HG02642 (cell line): ENCODE measurements around the gene ZNF543.
"Not testable (repeated sequence)": the region's sequence is repeated elsewhere in the genome, so short reads cannot be mapped to it uniquely, and the experiment has no call there.

Experiments used
- ATAC-seq: cut with Tn5 transposase; IDR thresholded peaks from one replicate; pipeline ENCODE4 v1.9.1; 2021; ENCODE audit warnings: mild to moderate bottlenecking; ENCODE audit not compliant: unreplicated experiment, poor library complexity

ZNF543 gene

GRCh38 chr19:57317503-57317902 is 2.8 kb upstream of the ZNF543 start:
- no peak for ATAC-seq

GRCh38 chr19:57319869-57320179 is 448 bp upstream of the ZNF543 start:
- no peak for ATAC-seq

GRCh38 chr19:57321116-57321515 is 844 bp downstream of the ZNF543 start:
- ATAC-seq = no peak

GRCh38 chr19:57321751-57322150 is 1.5 kb downstream of the ZNF543 start:
- no peak for ATAC-seq

- ATAC-seq = no peak
These were observed 4.7 kb downstream of the ZNF543 start for GRCh38 chr19:57324992-57325391.

- ATAC-seq = no peak
These were observed 7.7 kb downstream of the ZNF543 start for GRCh38 chr19:57327993-57328392.

- ATAC-seq = no peak
These were observed 13.9 kb downstream of the ZNF543 start for GRCh38 chr19:57334191-57334590.

- no peak for ATAC-seq
These were observed 18.6 kb downstream of the ZNF543 start for GRCh38 chr19:57338877-57339276.

- ATAC-seq = no peak
These were observed 22.3 kb downstream of the ZNF543 start for GRCh38 chr19:57342582-57342981.

- no peak for ATAC-seq
These were observed 27.9 kb downstream of the ZNF543 start for GRCh38 chr19:57348136-57348535.

- ATAC-seq = peak; percentile 98
These were observed 30.9 kb downstream of the ZNF543 start, which contains the start of gene ZNF304 for GRCh38 chr19:57350877-57351805. Gene ZNF304, plus strand, starts transcription at chr19:57351271. Its CDS starts 394 bp downstream, at chr19:57351665.

GRCh38 chr19:57351867-57352266 is 31.6 kb downstream of the ZNF543 start:
- no peak for ATAC-seq

GRCh38 chr19:57355916-57356315 is 35.6 kb downstream of the ZNF543 start:
- no peak for ATAC-seq

- ATAC-seq = no peak
These were observed 37.1 kb downstream of the ZNF543 start for GRCh38 chr19:57357406-57357805.

- no peak for ATAC-seq
These were observed 39.0 kb downstream of the ZNF543 start for GRCh38 chr19:57359300-57359699.

GRCh38 chr19:57362419-57362818 is 42.1 kb downstream of the ZNF543 start:
- no peak for ATAC-seq

- peak; percentile 94 for ATAC-seq
These were observed 42.9 kb downstream of the ZNF543 start, which contains the start of the genes TRAPPC2B and ZNF547 for GRCh38 chr19:57362997-57363687. Gene TRAPPC2B, plus strand, starts transcription at chr19:57363551. Its CDS starts 1,283 bp downstream, at chr19:57364834. Gene ZNF547, plus strand, starts transcription at chr19:57363551. Its CDS starts 5,005 bp downstream, at chr19:57368556.

GRCh38 chr19:57363688-57364181 is 43.5 kb downstream of the ZNF543 start:
- peak; percentile 20 for ATAC-seq

- ATAC-seq = no peak
These were observed 46.5 kb downstream of the ZNF543 start for GRCh38 chr19:57366776-57367175.

GRCh38 chr19:57374179-57374578 is 53.9 kb downstream of the ZNF543 start:
- ATAC-seq = no peak

GRCh38 chr19:57374647-57375046 is 54.4 kb downstream of the ZNF543 start:
- not testable (repeated sequence) for ATAC-seq
